ENCODE measurements around the gene TSPAN1.

Gene TSPAN1

DNA sequence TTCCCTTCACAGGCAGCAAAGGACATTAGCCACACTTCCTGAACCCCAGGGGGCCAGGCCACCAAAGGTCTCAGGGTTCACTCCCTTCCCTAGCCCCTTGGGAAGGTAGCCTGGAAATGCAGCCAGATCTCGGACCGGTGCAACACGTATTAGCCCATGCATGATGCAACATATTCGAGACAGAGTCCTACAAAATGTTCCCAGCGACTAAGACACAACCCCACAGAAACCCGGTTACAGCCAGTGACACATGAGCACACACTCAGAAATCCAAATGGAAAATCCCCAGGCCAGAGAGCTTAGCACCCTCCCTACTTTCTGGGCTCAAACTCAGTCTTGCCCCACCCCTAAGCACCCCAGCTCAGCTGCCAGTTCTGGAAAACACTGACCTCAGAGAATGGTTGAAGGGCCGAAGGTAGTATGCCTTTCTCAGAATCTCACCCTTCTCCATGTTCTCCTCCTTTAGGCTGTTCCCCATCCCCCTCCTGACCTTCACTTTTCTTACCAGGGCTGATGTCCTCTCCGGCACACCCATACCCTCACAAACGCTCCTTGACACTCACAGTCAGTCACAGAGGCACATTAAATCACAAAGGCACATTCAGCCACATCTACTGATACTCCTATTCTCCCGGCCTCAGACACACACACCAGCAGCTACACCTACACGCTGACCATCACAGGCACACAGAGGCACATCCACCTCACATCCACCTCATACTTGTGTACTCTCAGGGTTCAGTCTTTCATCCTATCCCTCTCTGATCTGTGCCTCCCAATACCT is at the start of gene TSPAN1:
TSS of gene TSPAN1 (plus strand) at position 640 of the 784 bp plus-strand sequence. CDS start 6,021 bp downstream, outside the sequence.
- no peak for DNase-seq

DNA sequence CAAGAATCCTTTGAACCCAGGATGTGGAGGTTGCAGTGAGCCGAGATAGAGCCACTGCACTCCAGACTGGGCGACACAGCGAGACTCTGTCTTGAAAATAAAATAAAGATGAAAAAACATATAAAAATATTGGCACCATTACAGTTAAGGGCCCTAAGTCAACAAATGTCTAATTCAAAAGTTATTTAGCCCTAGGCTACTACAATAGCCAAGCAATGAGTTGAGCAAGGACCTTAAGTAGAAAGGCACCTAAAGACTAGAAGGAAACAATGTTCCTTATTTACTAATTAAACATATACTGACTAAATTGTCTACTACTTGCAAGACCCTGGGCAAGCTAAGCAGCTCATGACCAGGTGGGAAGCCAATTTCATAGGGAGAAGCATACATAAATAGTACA is 46.5 kb upstream of the TSPAN1 start:
- DNase-seq: no peak

DNA sequence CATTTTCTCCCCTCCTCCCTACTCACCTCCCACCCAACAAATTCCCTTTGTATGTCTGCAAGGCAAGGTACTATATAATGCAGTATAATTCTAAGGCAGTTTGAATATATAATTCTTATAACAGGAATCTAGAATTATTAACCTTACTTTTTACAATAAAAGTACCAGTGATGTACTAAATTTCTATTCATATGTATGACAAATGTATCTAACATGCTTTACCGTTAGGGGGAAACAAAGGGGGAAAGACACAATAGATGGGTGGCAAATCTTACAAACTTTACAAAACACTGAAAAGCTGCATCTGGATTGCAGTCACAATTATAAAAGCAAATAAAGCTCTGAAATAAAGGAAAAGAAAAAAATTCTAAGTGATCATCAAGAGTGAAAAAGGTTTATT is 44.8 kb upstream of the TSPAN1 start:
- no peak for DNase-seq

DNA sequence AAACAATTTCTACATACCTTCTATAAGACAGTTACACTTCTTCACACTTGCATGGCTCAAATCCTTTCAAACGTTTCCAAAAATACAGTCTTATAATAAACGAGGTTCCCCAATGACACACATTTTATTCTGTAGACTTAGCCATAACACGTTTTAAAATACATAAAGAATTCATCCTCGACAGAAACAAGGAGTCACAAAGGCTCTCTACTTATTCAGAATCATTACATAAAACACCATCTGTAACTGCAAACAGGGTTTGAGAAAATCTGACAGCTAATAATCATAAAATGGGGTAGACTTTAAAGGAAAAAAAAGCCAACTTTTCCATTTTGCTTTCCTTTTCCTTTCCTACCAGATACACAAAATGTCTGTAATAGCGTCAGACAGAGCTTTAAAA is 44.3 kb upstream of the TSPAN1 start:
- no peak for DNase-seq

DNA sequence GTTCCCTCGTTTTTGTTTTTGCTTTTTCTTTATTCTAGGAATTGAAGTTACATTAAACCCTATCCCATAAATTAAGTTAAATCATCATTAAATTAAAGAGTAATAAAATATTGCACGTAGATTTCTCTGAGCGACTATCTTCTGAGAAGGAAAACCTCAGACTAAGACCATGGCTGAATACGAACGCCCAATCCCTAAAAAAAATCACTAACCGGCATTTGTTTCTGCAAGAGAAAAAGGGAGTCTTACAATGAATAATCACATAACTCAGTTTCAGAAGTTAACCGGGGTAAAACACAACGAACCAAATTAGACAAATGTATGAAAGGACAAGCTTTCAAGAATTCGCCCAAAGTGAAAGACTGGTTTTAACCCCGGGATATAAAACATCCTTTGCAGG is 43.8 kb upstream of the TSPAN1 start:
- DNase-seq: no peak

- DNase-seq: no peak
Observed at GRCh38 chr1:46131712-46132528, 43.0 kb upstream of the TSPAN1 start.

DNA sequence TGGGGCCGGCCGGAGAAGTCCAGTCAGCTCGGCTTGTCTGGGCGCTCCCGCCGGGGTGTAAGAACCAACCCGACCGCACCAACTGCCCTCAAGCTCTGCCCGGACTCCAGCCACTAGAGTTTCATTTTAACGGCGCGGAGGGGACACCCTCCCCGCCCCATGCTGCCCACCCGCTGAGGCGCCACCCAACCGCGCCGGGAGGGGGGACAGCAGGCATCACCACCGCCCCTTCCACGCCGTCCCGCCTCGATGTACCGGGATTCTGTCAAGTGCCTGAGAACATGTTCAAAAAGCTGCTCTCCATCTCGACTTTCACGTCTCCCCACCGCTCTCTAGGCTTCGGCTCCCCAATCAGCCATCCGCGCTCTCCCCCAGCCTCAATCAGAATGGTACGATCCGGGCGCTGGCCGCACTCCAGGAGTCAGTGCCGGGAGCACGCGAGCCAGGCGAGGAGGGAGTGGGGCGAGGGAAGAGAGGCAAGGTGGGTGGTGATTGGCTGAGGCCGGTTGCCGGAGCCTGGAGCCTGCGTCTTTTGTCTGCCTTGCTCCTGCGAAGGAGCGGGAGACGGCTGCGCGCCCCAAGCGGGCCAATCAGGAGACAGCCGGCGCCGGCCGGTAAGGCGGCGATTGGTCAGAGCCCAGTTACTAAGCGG is 42.2 kb upstream of the TSPAN1 start, which contains the start of gene PIK3R3:
TSS of gene PIK3R3 (minus strand) at position 101 of the 652 bp plus-strand sequence. CDS start 677 bp downstream, outside the sequence.
- peak; percentile 90 for DNase-seq

DNA sequence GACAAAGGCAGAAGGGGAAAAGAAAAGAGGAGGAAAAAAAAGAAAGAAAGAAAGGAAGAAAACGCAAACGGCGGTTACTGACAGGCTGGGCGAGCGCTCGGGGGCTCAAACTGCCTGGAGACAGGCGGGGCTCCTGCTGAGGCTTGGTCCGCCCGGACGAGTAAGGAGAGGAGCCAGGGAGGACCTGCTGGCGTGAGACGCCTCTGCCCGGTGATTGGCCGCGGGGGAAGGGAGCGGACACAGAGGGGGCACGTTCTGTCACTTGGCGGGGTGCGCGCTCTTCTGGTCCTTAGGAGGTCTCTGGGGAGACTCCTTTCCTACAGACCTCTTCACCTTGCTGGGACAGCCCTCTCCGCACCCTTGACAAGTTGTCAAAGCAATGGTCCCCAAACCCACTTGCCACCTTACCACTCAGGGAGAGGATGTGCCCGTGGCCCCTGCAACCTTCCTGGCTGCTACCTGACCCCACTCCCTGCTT is 41.7 kb upstream of the TSPAN1 start:
- no peak for DNase-seq

GRCh38 chr1:46133781-46134350 is 41.0 kb upstream of the TSPAN1 start:
- no peak for DNase-seq

- no peak for DNase-seq
Observed at GRCh38 chr1:46134660-46135331, 40.1 kb upstream of the TSPAN1 start.

DNA sequence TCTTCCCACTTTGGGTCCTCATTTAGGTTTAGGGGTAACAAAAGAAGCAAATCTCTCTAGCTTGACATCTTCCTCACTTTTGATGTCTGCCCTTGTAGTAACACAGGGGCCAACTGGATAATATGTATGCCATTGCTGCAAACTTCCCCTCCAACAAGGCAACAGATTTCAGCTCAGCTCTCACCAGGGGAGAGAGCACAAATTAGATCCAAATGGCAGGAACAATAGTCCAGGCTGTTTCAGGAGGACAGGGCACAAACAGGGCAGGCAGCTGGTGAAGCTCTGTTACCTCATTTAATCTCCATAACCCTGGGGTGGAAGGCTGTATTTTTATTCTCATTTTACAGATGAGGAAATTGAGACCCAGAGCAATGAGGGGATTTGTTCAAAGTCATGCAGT is 38.2 kb upstream of the TSPAN1 start:
- no peak for DNase-seq

- DNase-seq: no peak
Observed at GRCh38 chr1:46137916-46138315, 37.0 kb upstream of the TSPAN1 start.

GRCh38 chr1:46148318-46148717 is 26.6 kb upstream of the TSPAN1 start:
- DNase-seq: no peak

DNA sequence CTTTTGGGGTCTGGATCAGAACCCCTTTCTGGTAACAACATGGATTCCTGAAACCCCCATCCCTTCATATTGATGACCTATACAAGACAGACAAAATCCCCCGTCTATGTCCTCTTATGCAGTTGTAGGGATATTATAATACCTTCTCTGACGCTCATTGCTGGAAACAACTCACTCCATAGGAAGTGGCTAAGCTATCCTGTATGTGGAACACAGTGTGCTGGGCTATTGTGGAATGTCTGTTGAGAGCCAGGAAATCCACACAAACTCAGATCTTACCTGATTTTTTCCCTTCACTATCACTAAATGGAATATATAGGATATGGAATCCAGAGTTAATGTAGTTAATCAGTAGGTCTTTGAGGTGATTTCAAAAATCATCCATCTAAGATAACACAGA is 24.8 kb upstream of the TSPAN1 start:
- DNase-seq: no peak

GRCh38 chr1:46152016-46152415 is 22.9 kb upstream of the TSPAN1 start:
- DNase-seq: no peak

- DNase-seq: no peak
Observed at GRCh38 chr1:46153228-46153627, 21.7 kb upstream of the TSPAN1 start.

DNA sequence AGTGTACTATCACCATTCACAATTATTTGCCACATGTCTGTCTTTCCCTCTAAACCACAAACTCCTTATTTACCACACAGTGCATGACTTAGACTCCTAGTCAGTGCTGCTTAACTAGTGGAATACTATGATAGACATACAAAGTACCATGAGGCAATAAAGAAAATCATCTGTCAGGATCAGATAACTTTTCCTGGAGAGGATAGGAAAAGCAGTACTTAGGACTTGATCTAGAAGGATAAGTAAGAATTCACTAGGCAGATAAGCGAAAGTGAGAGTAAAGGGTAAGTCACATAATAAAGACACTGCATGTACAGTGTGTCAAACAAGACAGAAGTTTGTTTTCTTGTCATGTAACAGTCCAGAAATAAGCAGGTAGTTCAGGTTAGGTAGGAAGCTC is 21.2 kb upstream of the TSPAN1 start:
- no peak for DNase-seq

DNA sequence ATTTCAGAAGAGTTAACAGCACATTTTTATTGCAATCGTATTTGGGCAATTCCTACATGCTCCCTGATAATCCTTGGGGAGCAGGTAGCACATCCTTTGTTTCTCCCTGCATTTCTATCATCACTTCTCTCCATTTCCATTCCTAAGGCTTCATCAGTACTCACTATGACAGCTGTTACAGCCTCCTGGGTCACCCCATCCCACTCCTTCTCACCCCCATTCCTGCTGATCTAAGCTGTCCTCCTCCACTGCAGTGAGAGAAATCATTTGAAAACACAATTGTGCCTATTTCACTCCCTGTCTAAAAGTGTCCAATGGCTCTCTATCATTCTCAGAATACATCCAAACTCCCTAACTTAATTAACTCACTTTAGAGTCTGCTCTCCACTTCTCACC is 17.0 kb upstream of the TSPAN1 start:
- no peak for DNase-seq

- DNase-seq: no peak
Observed at GRCh38 chr1:46158312-46159281, 16.3 kb upstream of the TSPAN1 start.

DNA sequence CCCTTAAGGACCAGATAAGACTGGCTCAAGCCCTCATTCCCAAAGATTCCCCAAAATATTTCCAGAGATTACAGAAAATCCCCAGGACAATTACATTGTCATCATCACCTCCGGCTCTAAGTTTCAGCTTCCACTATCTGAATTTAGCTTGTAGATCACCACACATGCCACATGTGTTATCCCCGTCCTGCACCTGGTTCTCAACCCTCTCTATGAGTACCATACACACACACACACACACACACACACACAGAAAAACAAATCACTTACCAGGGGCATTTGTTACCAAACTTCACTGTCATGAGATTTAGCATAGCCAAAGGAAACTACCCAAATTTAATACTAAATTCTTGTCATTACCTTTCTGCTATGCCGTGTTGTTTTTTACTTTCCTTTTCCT is 15.4 kb upstream of the TSPAN1 start:
- DNase-seq: no peak

DNA sequence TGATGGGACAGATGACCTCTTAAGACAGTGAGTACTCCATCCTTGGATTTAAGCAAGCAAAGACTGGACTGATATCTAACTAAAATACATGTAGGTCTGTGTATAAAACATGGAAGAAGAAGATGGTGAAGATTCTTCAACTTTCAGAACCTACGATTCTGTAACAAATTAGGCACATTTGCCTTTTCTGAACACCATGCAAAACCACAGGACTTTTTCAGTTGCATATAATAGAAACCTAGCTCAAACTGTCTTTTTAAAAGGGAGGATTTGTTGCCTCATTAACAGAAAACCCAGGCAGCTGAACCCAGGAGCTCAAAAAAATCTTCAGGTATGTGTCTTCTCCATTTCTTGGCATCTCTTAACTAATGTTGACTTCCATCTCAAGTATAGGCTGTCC is 14.7 kb upstream of the TSPAN1 start:
- DNase-seq: no peak

Data from cortex of kidney (tissue), 1 donor.